Measurements from ENCODE around the gene ADAMTSL2. TPM values are rescaled to one million over a fixed set of nuclear protein-coding genes. Genes with fewer than 3 reads are reported as not detected.

ADAMTSL2 gene
- total and polyA plus RNA-seq, 2 of the 13 experiments (the other 11 are each of a cell fraction or from before 2014, with no cell fraction given), result 1.9 to 3.8 TPM

DNA sequence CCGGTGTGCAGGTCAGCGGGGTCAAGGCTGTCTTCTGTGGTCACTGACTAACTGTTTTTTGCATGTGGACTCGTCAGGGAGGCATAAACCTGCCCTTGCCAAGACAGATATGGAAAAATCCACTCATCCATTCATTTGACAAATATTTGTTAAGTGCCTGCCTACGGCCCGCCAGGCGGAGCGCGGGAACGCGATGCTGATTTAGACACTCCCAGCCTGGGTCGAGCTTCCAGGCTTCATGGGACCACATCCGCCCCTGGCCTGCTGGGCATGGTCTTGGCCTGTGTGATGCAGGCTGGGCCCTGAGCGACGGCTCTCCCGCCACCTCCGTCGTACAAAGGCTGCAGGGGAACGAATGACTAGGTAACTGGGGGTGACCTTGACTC, 27.9 kb upstream of the ADAMTSL2 start (continued):
- TF ChIP-seq, protein P1, sequence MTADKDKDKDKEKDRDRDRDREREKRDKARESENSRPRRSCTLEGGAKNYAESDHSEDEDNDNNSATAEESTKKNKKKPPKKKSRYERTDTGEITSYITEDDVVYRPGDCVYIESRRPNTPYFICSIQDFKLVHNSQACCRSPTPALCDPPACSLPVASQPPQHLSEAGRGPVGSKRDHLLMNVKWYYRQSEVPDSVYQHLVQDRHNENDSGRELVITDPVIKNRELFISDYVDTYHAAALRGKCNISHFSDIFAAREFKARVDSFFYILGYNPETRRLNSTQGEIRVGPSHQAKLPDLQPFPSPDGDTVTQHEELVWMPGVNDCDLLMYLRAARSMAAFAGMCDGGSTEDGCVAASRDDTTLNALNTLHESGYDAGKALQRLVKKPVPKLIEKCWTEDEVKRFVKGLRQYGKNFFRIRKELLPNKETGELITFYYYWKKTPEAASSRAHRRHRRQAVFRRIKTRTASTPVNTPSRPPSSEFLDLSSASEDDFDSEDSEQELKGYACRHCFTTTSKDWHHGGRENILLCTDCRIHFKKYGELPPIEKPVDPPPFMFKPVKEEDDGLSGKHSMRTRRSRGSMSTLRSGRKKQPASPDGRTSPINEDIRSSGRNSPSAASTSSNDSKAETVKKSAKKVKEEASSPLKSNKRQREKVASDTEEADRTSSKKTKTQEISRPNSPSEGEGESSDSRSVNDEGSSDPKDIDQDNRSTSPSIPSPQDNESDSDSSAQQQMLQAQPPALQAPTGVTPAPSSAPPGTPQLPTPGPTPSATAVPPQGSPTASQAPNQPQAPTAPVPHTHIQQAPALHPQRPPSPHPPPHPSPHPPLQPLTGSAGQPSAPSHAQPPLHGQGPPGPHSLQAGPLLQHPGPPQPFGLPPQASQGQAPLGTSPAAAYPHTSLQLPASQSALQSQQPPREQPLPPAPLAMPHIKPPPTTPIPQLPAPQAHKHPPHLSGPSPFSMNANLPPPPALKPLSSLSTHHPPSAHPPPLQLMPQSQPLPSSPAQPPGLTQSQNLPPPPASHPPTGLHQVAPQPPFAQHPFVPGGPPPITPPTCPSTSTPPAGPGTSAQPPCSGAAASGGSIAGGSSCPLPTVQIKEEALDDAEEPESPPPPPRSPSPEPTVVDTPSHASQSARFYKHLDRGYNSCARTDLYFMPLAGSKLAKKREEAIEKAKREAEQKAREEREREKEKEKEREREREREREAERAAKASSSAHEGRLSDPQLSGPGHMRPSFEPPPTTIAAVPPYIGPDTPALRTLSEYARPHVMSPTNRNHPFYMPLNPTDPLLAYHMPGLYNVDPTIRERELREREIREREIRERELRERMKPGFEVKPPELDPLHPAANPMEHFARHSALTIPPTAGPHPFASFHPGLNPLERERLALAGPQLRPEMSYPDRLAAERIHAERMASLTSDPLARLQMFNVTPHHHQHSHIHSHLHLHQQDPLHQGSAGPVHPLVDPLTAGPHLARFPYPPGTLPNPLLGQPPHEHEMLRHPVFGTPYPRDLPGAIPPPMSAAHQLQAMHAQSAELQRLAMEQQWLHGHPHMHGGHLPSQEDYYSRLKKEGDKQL (CRISPR knock-in tag; IDR thresholded peaks at IDR 0.05; ENCODE audit: low read depth), result 0 out of 2 replicates have a peak, but pooled peaks have one; percentile 76
- TF ChIP-seq, protein P2, sequence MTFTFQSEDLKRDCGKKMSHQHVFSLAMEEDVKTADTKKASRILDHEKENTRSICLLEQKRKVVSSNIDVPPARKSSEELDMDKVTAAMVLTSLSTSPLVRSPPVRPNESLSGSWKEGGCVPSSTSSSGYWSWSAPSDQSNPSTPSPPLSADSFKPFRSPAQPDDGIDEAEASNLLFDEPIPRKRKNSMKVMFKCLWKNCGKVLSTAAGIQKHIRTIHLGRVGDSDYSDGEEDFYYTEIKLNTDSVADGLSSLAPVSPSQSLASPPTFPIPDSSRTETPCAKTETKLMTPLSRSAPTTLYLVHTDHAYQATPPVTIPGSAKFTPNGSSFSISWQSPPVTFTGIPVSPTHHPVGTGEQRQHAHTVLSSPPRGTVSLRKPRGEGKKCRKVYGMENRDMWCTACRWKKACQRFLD (CRISPR knock-in tag; IDR thresholded peaks at IDR 0.05; ENCODE audit: borderline replicate concordance), result no peak
- TF ChIP-seq RORA (CRISPR knock-in tag; IDR thresholded peaks at IDR 0.05), result no peak
- TF ChIP-seq ARID2 (CRISPR knock-in tag; IDR thresholded peaks at IDR 0.05; ENCODE audit: borderline replicate concordance), result no peak
- peak; percentile 71; the same call in 1 of the 2 replicates for TF ChIP-seq TARDBP (CRISPR knock-in tag; IDR thresholded peaks at IDR 0.05)
- TF ChIP-seq ZNF780A (CRISPR knock-in tag; IDR thresholded peaks at IDR 0.05), result no peak
- no peak for TF ChIP-seq NFATC3 (CRISPR knock-in tag; IDR thresholded peaks at IDR 0.05)
- TF ChIP-seq GPN1 (CRISPR knock-in tag; IDR thresholded peaks at IDR 0.05; ENCODE audit: borderline replicate concordance), result no peak
- peak; percentile 44 for TF ChIP-seq BHLHE40 (IDR thresholded peaks at IDR 0.05; ENCODE audit: low read length)
- TF ChIP-seq HOXA7 (CRISPR knock-in tag; IDR thresholded peaks at IDR 0.05), result no peak
- peak; percentile 62; the same call in 1 of the 2 replicates for TF ChIP-seq MEIS1 (CRISPR knock-in tag; IDR thresholded peaks at IDR 0.05; ENCODE audit: borderline replicate concordance)
- TF ChIP-seq, protein P3, sequence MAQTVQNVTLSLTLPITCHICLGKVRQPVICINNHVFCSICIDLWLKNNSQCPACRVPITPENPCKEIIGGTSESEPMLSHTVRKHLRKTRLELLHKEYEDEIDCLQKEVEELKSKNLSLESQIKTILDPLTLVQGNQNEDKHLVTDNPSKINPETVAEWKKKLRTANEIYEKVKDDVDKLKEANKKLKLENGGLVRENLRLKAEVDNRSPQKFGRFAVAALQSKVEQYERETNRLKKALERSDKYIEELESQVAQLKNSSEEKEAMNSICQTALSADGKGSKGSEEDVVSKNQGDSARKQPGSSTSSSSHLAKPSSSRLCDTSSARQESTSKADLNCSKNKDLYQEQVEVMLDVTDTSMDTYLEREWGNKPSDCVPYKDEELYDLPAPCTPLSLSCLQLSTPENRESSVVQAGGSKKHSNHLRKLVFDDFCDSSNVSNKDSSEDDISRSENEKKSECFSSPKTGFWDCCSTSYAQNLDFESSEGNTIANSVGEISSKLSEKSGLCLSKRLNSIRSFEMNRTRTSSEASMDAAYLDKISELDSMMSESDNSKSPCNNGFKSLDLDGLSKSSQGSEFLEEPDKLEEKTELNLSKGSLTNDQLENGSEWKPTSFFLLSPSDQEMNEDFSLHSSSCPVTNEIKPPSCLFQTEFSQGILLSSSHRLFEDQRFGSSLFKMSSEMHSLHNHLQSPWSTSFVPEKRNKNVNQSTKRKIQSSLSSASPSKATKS (CRISPR knock-in tag; IDR thresholded peaks at IDR 0.05), result no peak
- TF ChIP-seq SMAD9 (CRISPR knock-in tag; IDR thresholded peaks at IDR 0.05), result no peak
- TF ChIP-seq SIN3B (IDR thresholded peaks at IDR 0.05; ENCODE audit: low read length), result no peak
- TF ChIP-seq TBX3 (IDR thresholded peaks at IDR 0.05; ENCODE audit: borderline replicate concordance), result no peak
- TF ChIP-seq ARHGAP35 (CRISPR knock-in tag; IDR thresholded peaks at IDR 0.05; ENCODE audit: borderline replicate concordance), result 0 out of 2 replicates have a peak, but pooled peaks have one; percentile 34
- TF ChIP-seq, protein P4, sequence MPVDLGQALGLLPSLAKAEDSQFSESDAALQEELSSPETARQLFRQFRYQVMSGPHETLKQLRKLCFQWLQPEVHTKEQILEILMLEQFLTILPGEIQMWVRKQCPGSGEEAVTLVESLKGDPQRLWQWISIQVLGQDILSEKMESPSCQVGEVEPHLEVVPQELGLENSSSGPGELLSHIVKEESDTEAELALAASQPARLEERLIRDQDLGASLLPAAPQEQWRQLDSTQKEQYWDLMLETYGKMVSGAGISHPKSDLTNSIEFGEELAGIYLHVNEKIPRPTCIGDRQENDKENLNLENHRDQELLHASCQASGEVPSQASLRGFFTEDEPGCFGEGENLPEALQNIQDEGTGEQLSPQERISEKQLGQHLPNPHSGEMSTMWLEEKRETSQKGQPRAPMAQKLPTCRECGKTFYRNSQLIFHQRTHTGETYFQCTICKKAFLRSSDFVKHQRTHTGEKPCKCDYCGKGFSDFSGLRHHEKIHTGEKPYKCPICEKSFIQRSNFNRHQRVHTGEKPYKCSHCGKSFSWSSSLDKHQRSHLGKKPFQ (CRISPR knock-in tag; IDR thresholded peaks at IDR 0.05; ENCODE audit: insufficient replicate concordance), result no peak
